ENCODE results near the gene RIC8B.

GRCh38 chr12:106724934-106725333, 49.5 kb upstream of the RIC8B start:
- TF ChIP-seq POLR2AphosphoS5 (IDR thresholded peaks at IDR 0.05; ENCODE audit: low read depth, low read length) = no peak
- no peak for TF ChIP-seq SIN3A (IDR thresholded peaks at IDR 0.05; ENCODE audit: borderline replicate concordance, insufficient read depth, low read length)
- no peak for TF ChIP-seq REST (IDR thresholded peaks at IDR 0.05; ENCODE audit: insufficient read depth in 1 of 2, low read depth in 2 of 2, low read length in 2 of 2)
- TF ChIP-seq TAF1 (IDR thresholded peaks at IDR 0.05; ENCODE audit: borderline replicate concordance, insufficient read depth, low read length) = no peak
